Endodermal cell (in vitro differentiated cells): ENCODE results near the gene BCAN. TPM values are rescaled to one million over a fixed set of nuclear protein-coding genes. Genes with fewer than 3 reads are reported as not detected.

Experiments
- DNase-seq: peaks from one replicate; pipeline ENCODE4 v3.0.0-alpha.2; 2017
- H3K27ac ChIP-seq: 2 replicates; pipeline ENCODE4 v1.5.1; 2013; ENCODE audit warnings: mild to moderate bottlenecking, low read depth, low read length, moderate library complexity
- H3K27me3 ChIP-seq: 2 replicates; pipeline ENCODE4 v1.6.1; 2013; ENCODE audit warnings: mild to moderate bottlenecking, low read length, moderate library complexity; ENCODE audit not compliant: insufficient read depth, control insufficient read depth, poor library complexity, severe bottlenecking
- H3K36me3 ChIP-seq: 2 replicates; pipeline ENCODE4 v1.7.0; 2013; ENCODE audit warnings: mild to moderate bottlenecking, low read length, moderate library complexity; ENCODE audit not compliant: control insufficient read depth, insufficient read depth
- H3K4me1 ChIP-seq: one replicate; pipeline ENCODE4 v1.7.0; 2013; ENCODE audit warnings: low read length; ENCODE audit not compliant: control insufficient read depth, insufficient read depth
- H3K4me3 ChIP-seq: 2 replicates; pipeline ENCODE4 v1.5.1; 2013; ENCODE audit warnings: mild to moderate bottlenecking, low read length, moderate library complexity
- H3K9ac ChIP-seq: 2 replicates; pipeline ENCODE4 v1.6.1; 2013; ENCODE audit warnings: mild to moderate bottlenecking, low read length, moderate library complexity; ENCODE audit not compliant: poor library complexity, severe bottlenecking; ENCODE audit errors: extremely low read depth
- H3K9me3 ChIP-seq: 2 replicates; pipeline ENCODE4 v1.6.1; 2013; ENCODE audit warnings: mild to moderate bottlenecking, low read length, moderate library complexity; ENCODE audit not compliant: control insufficient read depth
- H3K27ac Mint-ChIP-seq: 2 replicates; pipeline ENCODE4 v1.8.0; 2020; ENCODE audit warnings: mixed read lengths
- H3K27me3 Mint-ChIP-seq: 2 replicates; pipeline ENCODE4 v1.8.0; 2021; ENCODE audit warnings: mild to moderate bottlenecking, mixed read lengths; ENCODE audit not compliant: insufficient read depth
- H3K36me3 Mint-ChIP-seq: 2 replicates; pipeline ENCODE4 v1.8.0; 2020; ENCODE audit warnings: low read depth, mixed read lengths
- H3K4me1 Mint-ChIP-seq: 2 replicates; pipeline ENCODE4 v1.8.0; 2020; ENCODE audit warnings: mixed read lengths
- H3K4me3 Mint-ChIP-seq: 2 replicates; pipeline ENCODE4 v1.8.0; 2020; ENCODE audit warnings: mild to moderate bottlenecking, moderate library complexity, mixed read lengths
- H3K9me3 Mint-ChIP-seq: 2 replicates; pipeline ENCODE4 v1.8.0; 2020; ENCODE audit warnings: mild to moderate bottlenecking, mixed read lengths
- CTCF ChIP-seq: fragments of 200-600 bp; sonication (generic); conservative IDR thresholded peaks from 2 replicates; pipeline ENCODE4 v1.5.0; 2021; ENCODE audit warnings: antibody characterized with exemption, mild to moderate bottlenecking
- WGBS, 2 experiments: methylation state at CpG; one replicate each; pipeline versions ENCODE4 v1.1.5 to v1.1.7; 2013; ENCODE audit warnings: missing lambda C conversion rate in 2 of 2, mixed read lengths in 1 of 2; ENCODE audit not compliant: insufficient coverage in 1 of 2, insufficient read length in 1 of 2; 5-methylcytosine and 5-hydroxymethylcytosine counted together
- total RNA-seq, 2 donors: library from RNA; stranded (reverse); fragmentation: NEBNext Ultra II Directional in 1 of 2; extraction: Animal tissue kit (Norgen Biotek cat#: 25700) in 1 of 2; gene quantifications; 2 replicates in 1 of 2; 3 replicates in 1 of 2; pipeline ENCODE4 v1.2.1, GENCODE V29; 2021

Gene BCAN
- total RNA-seq, 2 donors from 2014 or later, result 0.31 TPM; not detected in 1

GRCh38 chr1:156691665-156692440 is 49.9 kb downstream of the BCAN start:
- Mint-ChIP-seq H3K4me1 (peaks cover 57% of the 10 kb centered on the region), H3K36me3 (no peaks in the 10 kb centered on the region), H3K9me3 (no peaks in the 10 kb centered on the region), H3K27ac (peak overlapping the region; percentile 93), H3K27me3 (peaks cover 27% of the 10 kb centered on the region), H3K4me3 (peak overlapping the region; percentile 47)
- Histone ChIP-seq H3K9ac (no peak overlapping the region), H3K4me3 (no peak overlapping the region), H3K36me3 (no peaks in the 10 kb centered on the region), H3K4me1 (peaks cover 25% of the 10 kb centered on the region), H3K27ac (peak overlapping the region; percentile 84), H3K27me3 (peaks cover 6% of the 10 kb centered on the region), H3K9me3 (no peaks in the 10 kb centered on the region)
- DNase-seq, result peak; percentile 88
- 25 to 33% methylated on average over 11 to 20 of the region's 20 CpGs for WGBS, 2 experiments
- TF ChIP-seq CTCF, result peak; percentile 53

GRCh38 chr1:156692441-156692924 is 50.6 kb downstream of the BCAN start:
- peak overlapping the region; percentile 93 for H3K27ac Mint-ChIP-seq
- no peaks in the 10 kb centered on the region for H3K9me3 ChIP-seq
- no peaks in the 10 kb centered on the region for H3K9me3 Mint-ChIP-seq
- H3K4me3 ChIP-seq, result no peak overlapping the region
- H3K36me3 ChIP-seq, result no peaks in the 10 kb centered on the region
- H3K4me1 ChIP-seq, result peaks cover 25% of the 10 kb centered on the region
- H3K36me3 Mint-ChIP-seq, result peaks cover under 1% of the 10 kb centered on the region
- H3K27me3 Mint-ChIP-seq, result peaks cover 27% of the 10 kb centered on the region
- no peak overlapping the region for H3K9ac ChIP-seq
- H3K27me3 ChIP-seq, result peaks cover 6% of the 10 kb centered on the region
- WGBS, 2 experiments, result 5 to 29% methylated on average over 9 to 13 of the region's 13 CpGs
- peak overlapping the region; percentile 84 for H3K27ac ChIP-seq
- peaks cover 58% of the 10 kb centered on the region for H3K4me1 Mint-ChIP-seq
- DNase-seq, result no peak
- TF ChIP-seq CTCF, result no peak
- H3K4me3 Mint-ChIP-seq, result peak overlapping the region; percentile 47

GRCh38 chr1:156692925-156693847 is 51.3 kb downstream of the BCAN start:
- DNase-seq, result peak; percentile 98
- H3K27ac ChIP-seq, result peak overlapping the region; percentile 84
- no peaks in the 10 kb centered on the region for H3K36me3 ChIP-seq
- Mint-ChIP-seq H3K27me3 (peaks cover 31% of the 10 kb centered on the region), H3K36me3 (peaks cover 8% of the 10 kb centered on the region), H3K4me3 (peak overlapping the region; percentile 47), H3K4me1 (peaks cover 58% of the 10 kb centered on the region), H3K27ac (peak overlapping the region; percentile 93), H3K9me3 (no peaks in the 10 kb centered on the region)
- 19 to 21% methylated on average over 11 to 16 of the region's 16 CpGs for WGBS, 2 experiments
- H3K9ac ChIP-seq, result no peak overlapping the region
- H3K9me3 ChIP-seq, result no peaks in the 10 kb centered on the region
- peaks cover 6% of the 10 kb centered on the region for H3K27me3 ChIP-seq
- H3K4me3 ChIP-seq, result peak overlapping the region; percentile 1
- H3K4me1 ChIP-seq, result peaks cover 25% of the 10 kb centered on the region
- no peak for TF ChIP-seq CTCF
